Heart left ventricle (tissue), 13 donors: ENCODE data around the gene OPCML.

Experiments used
- POLR2A ChIP-seq, 2 donors: fragments of 450-650 bp; IDR thresholded peaks; one replicate each; pipeline ENCODE4 v1.6.1; 2017; ENCODE audit warnings: antibody characterized with exemption in 2 of 2, mild to moderate bottlenecking in 2 of 2, moderate library complexity in 2 of 2
- TF ChIP-seq, protein P1 (sequence below), 12 donors: fragments of 200-600 bp; sonication (generic) in 4 of 12; IDR thresholded peaks; one replicate each; pipeline versions ENCODE4 v1.5.0 to v1.8.0; 2018 to 2022; ENCODE audit warnings: antibody characterized with exemption in 12 of 12, mild to moderate bottlenecking in 5 of 12
- donor health status: ischemic (EF 13 %, LVEDD 7.1; RV severe dilation, severe dysfunction).
- donor health status: DM: no; HTN: yes; CAD: no.
- donor health status: DM: no; HTN: no; CAD: no.
- donor health status: ischemic (EF 25% LVEDD 6.9; RV normal size, moderate dysfunction).
- donor health status: ischemic (EF 25% LVEDD 5.7; RV mildly dilated, moderate dysfunction).
- donor health status: ischemic (EF 35%, LVEDD 5.7; RV mildly dilated, moderate dysfunction).
- donor health status: nonischemic (EF 11% LVEDD 7.7; RV severe dilation, severe dysfunction).
- donor health status: DM: yes; HTN: yes; CAD: no.
- donor health status: PGD.
- donor health status: ischemic (EF 29% LVEDD 5.4; RV normal size, mild dysfunction).
- donor health status: nonischemic (EF 23%, LVEDD 6.1; RV moderate dilation, normal function).

- TF ChIP-seq, protein P1, sequence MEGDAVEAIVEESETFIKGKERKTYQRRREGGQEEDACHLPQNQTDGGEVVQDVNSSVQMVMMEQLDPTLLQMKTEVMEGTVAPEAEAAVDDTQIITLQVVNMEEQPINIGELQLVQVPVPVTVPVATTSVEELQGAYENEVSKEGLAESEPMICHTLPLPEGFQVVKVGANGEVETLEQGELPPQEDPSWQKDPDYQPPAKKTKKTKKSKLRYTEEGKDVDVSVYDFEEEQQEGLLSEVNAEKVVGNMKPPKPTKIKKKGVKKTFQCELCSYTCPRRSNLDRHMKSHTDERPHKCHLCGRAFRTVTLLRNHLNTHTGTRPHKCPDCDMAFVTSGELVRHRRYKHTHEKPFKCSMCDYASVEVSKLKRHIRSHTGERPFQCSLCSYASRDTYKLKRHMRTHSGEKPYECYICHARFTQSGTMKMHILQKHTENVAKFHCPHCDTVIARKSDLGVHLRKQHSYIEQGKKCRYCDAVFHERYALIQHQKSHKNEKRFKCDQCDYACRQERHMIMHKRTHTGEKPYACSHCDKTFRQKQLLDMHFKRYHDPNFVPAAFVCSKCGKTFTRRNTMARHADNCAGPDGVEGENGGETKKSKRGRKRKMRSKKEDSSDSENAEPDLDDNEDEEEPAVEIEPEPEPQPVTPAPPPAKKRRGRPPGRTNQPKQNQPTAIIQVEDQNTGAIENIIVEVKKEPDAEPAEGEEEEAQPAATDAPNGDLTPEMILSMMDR (IDR thresholded peaks at IDR 0.05), result no peak
- TF ChIP-seq POLR2A (IDR thresholded peaks at IDR 0.05), result no peak
Measured at GRCh38 chr11:132948252-132948651, 584.0 kb downstream of the OPCML start.
